ENCODE results near the gene PNPLA3. TPM values are rescaled to one million over a fixed set of nuclear protein-coding genes. Genes with fewer than 3 reads are reported as not detected.

Gene PNPLA3
- total RNA-seq, 2 experiments from 2014 or later = 0.58 to 0.70 TPM

DNA sequence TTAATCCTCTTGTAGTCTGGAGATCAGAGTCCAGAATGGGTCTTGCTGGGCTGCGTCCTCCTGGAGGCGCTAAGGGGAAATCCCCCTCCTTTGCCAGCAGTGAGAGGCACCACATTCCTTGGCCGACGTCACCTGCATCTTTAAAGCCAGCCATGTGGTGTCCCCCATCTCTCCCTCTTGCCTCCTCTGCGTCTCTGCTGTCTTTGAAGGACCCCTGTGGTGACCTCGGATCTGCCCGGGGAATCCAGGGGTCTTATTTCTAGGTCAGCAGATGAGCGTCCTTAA is 73.3 kb downstream of the PNPLA3 start:
- Mint-ChIP-seq H3K9me3 (no peaks in the 10 kb centered on the region), H3K4me1 (ENCODE audit: low read depth) (peaks cover 21% of the 10 kb centered on the region), H3K36me3 (ENCODE audit: low read depth) (peaks cover 43% of the 10 kb centered on the region), H3K4me3 (peak overlapping the region; percentile 85), H3K27ac (peak overlapping the region; percentile 93), H3K27me3 (no peaks in the 10 kb centered on the region)
- DNase-seq (no peak), ATAC-seq (no peak)
- intact Hi-C loops (cut with micrococcal nuclease) = loop anchor here (10.0 kb wide), 1 partner anchor 628 kb away; no protein-coding TSS in a partner anchor
- ChIA-PET POLR2A (no interaction called here), CTCF (interaction anchor here (5.1 kb wide), 1 partner anchor 88 kb away, joined by 85 read pairs; no protein-coding TSS in a partner anchor)
- TF ChIP-seq CTCF (IDR thresholded peaks at IDR 0.05) = no peak

Other genes starting within 250 kb of the PNPLA3 start
- gene EFCAB6, start 111.5 kb upstream of the PNPLA3 start, total RNA-seq = under 1 TPM; 0.16 to 0.29 TPM
- gene SULT4A1, start 61.3 kb upstream of the PNPLA3 start, total RNA-seq = not detected
- gene PNPLA5, start 31.8 kb upstream of the PNPLA3 start, total RNA-seq = not detected
- 10 to 100 TPM; 41.7 to 42.2 TPM for gene SAMM50, start 31.6 kb downstream of the PNPLA3 start, total RNA-seq
- gene PARVB, start 100.5 kb downstream of the PNPLA3 start, total RNA-seq = 10 to 100 TPM; 71.0 to 73.1 TPM